Measurements from ENCODE around the gene TAS2R43. TPM values are rescaled to one million over a fixed set of nuclear protein-coding genes. Genes with fewer than 3 reads are reported as not detected.

TAS2R43 gene
- total RNA-seq, 2 experiments from 2014 or later, result 2.3 to 3.1 TPM

GRCh38 chr12:11133816-11134215, 41.7 kb upstream of the TAS2R43 start:
- TF ChIP-seq CTCF (IDR thresholded peaks at IDR 0.05), result no peak
- Mint-ChIP-seq H3K27me3 (no peaks in the 10 kb centered on the region), H3K4me3 (no peak overlapping the region), H3K9me3 (no peaks in the 10 kb centered on the region), H3K4me1 (ENCODE audit: low read depth) (peaks cover 46% of the 10 kb centered on the region), H3K27ac (no peak overlapping the region), H3K36me3 (ENCODE audit: low read depth) (peaks cover 43% of the 10 kb centered on the region)
- intact Hi-C loops (cut with DNase I, micrococcal nuclease), result no loop called here
- Histone ChIP-seq H3K27ac (ENCODE audit: low read depth in 1 of 2, low read length in 2 of 2) (no peak overlapping the region), H3K9me3 (ENCODE audit: control insufficient read depth in 1 of 2, insufficient read depth in 1 of 2, low read length in 2 of 2) (no peaks in the 10 kb centered on the region), H3K27me3 (ENCODE audit: control insufficient read depth in 1 of 2, insufficient read depth in 2 of 2, low read length in 2 of 2) (no peaks in the 10 kb centered on the region), H3K36me3 (ENCODE audit: insufficient read depth, low read length) (peaks cover 3% of the 10 kb centered on the region), H3K4me1 (ENCODE audit: insufficient read depth, low read length) (no peaks in the 10 kb centered on the region), H3K4me3 (ENCODE audit: low read length) (no peak overlapping the region)
- ATAC-seq (ENCODE audit: poor library complexity) (no peak), DNase-seq (no peak)
- CTCF ChIA-PET, result no interaction called here
- POLR2A ChIA-PET, result no interaction called here

- intact Hi-C loops (cut with DNase I, micrococcal nuclease), result no loop called here
- peaks cover 3% of the 10 kb centered on the region for H3K36me3 ChIP-seq (ENCODE audit: insufficient read depth, low read length)
- CTCF ChIA-PET, result no interaction called here
- Mint-ChIP-seq H3K9me3 (no peaks in the 10 kb centered on the region), H3K36me3 (ENCODE audit: low read depth) (peaks cover 49% of the 10 kb centered on the region), H3K4me3 (no peak overlapping the region), H3K27me3 (no peaks in the 10 kb centered on the region), H3K4me1 (ENCODE audit: low read depth) (peaks cover 46% of the 10 kb centered on the region), H3K27ac (no peak overlapping the region)
- ATAC-seq (ENCODE audit: poor library complexity), result no peak
- DNase-seq, result no peak
- no peaks in the 10 kb centered on the region for H3K4me1 ChIP-seq (ENCODE audit: insufficient read depth, low read length)
- H3K9me3 ChIP-seq (ENCODE audit: control insufficient read depth in 1 of 2, insufficient read depth in 1 of 2, low read length in 2 of 2), result no peaks in the 10 kb centered on the region
- TF ChIP-seq CTCF (IDR thresholded peaks at IDR 0.05), result no peak
- POLR2A ChIA-PET, result no interaction called here
- no peaks in the 10 kb centered on the region for H3K27me3 ChIP-seq (ENCODE audit: control insufficient read depth in 1 of 2, insufficient read depth in 2 of 2, low read length in 2 of 2)
- H3K27ac ChIP-seq (ENCODE audit: low read depth in 1 of 2, low read length in 2 of 2), result no peak overlapping the region
- H3K4me3 ChIP-seq (ENCODE audit: low read length), result no peak overlapping the region
These were observed 41.0 kb upstream of the TAS2R43 start for GRCh38 chr12:11133162-11133561.

- peaks cover 35% of the 10 kb centered on the region for H3K4me1 Mint-ChIP-seq (ENCODE audit: low read depth)
- CTCF ChIA-PET, result no interaction called here
- H3K4me1 ChIP-seq (ENCODE audit: insufficient read depth, low read length), result no peaks in the 10 kb centered on the region
- H3K9me3 ChIP-seq (ENCODE audit: control insufficient read depth in 1 of 2, insufficient read depth in 1 of 2, low read length in 2 of 2), result peaks cover 0 to 5% of the 10 kb centered on the region in 2 experiments
- no peak for DNase-seq
- H3K36me3 Mint-ChIP-seq (ENCODE audit: low read depth), result peaks cover 63% of the 10 kb centered on the region
- TF ChIP-seq CTCF (IDR thresholded peaks at IDR 0.05), result no peak
- no peak overlapping the region for H3K4me3 Mint-ChIP-seq
- peaks cover 6% of the 10 kb centered on the region for H3K36me3 ChIP-seq (ENCODE audit: insufficient read depth, low read length)
- H3K9me3 Mint-ChIP-seq, result peaks cover 2% of the 10 kb centered on the region
- no peaks in the 10 kb centered on the region for H3K27me3 Mint-ChIP-seq
- no peaks in the 10 kb centered on the region for H3K27me3 ChIP-seq (ENCODE audit: control insufficient read depth in 1 of 2, insufficient read depth in 2 of 2, low read length in 2 of 2)
- no peak for ATAC-seq (ENCODE audit: poor library complexity)
- no peak overlapping the region for H3K27ac ChIP-seq (ENCODE audit: low read depth in 1 of 2, low read length in 2 of 2)
- intact Hi-C loops (cut with DNase I, micrococcal nuclease), result no loop called here
- no peak overlapping the region for H3K27ac Mint-ChIP-seq
- H3K4me3 ChIP-seq (ENCODE audit: low read length), result no peak overlapping the region
- POLR2A ChIA-PET, result no interaction called here
These were observed 38.9 kb upstream of the TAS2R43 start for GRCh38 chr12:11130999-11131398.
